K562 (cell line): ENCODE results near the gene IREB2. TPM values are rescaled to one million over a fixed set of nuclear protein-coding genes. Genes with fewer than 3 reads are reported as not detected.

Experiments
- DIDO1 ChIP-seq: fragments of 450-650 bp; IDR thresholded peaks from 2 replicates; pipeline ENCODE4 v1.6.1; 2016; ENCODE audit warnings: low read depth, missing biosample characterization, missing genetic modification characterization
- ELF1 ChIP-seq: fragments of 200-800 bp; sonication (Bioruptor generic); IDR thresholded peaks from 2 replicates; pipeline ENCODE4 v1.6.1; 2016; ENCODE audit warnings: missing genetic modification characterization, missing compliant biosample characterization
- HDAC1 ChIP-seq, 2 experiments: fragments of 450-650 bp; IDR thresholded peaks; 2 replicates each; pipeline ENCODE4 v1.6.1; 2016 to 2017; ENCODE audit warnings: inconsistent platforms in 1 of 2, mild to moderate bottlenecking in 1 of 2, moderate library complexity in 1 of 2
- JUNB ChIP-seq: fragments of 450-650 bp; formaldehyde crosslinking; conservative IDR thresholded peaks from 2 replicates; pipeline ENCODE4 v1.4.0; 2020; ENCODE audit warnings: mild to moderate bottlenecking
- NFIC ChIP-seq: fragments of 450-650 bp; IDR thresholded peaks from 2 replicates; pipeline ENCODE4 v1.6.1; 2017; ENCODE audit warnings: mild to moderate bottlenecking, inconsistent platforms
- SMAD4 ChIP-seq: fragments of 250-450 bp; sonication (Bioruptor Pico); conservative IDR thresholded peaks from 2 replicates; pipeline ENCODE4 v1.8.0; 2021; ENCODE audit warnings: inconsistent platforms, mild to moderate bottlenecking, moderate library complexity
- STAG1 ChIP-seq: sonication (generic); formaldehyde crosslinking; IDR thresholded peaks from 2 replicates; pipeline ENCODE4 v1.5.0; 2020; ENCODE audit warnings: missing genetic modification reagents, borderline replicate concordance
- SUPT5H ChIP-seq: fragments of 450-650 bp; IDR thresholded peaks from 2 replicates; pipeline ENCODE4 v1.6.1; 2016
- ZBTB8A ChIP-seq: fragments of 450-650 bp; IDR thresholded peaks from 2 replicates; pipeline ENCODE4 v1.6.1; 2018; ENCODE audit warnings: mild to moderate bottlenecking, moderate library complexity; ENCODE audit not compliant: partially characterized antibody
- ZNF3 ChIP-seq: fragments of 250-450 bp; sonication (Bioruptor Pico); IDR thresholded peaks from 2 replicates; pipeline ENCODE4 v1.5.0; 2021; ENCODE audit warnings: mild to moderate bottlenecking, moderate library complexity
- ZNF436 ChIP-seq: fragments of 250-450, 450-650 bp; sonication (Bioruptor Pico); formaldehyde crosslinking; IDR thresholded peaks from 2 replicates; pipeline ENCODE4 v1.7.0; 2020; ENCODE audit warnings: mild to moderate bottlenecking
- ZNF444 ChIP-seq: fragments of 250-450 bp; sonication (Bioruptor Pico); IDR thresholded peaks from 2 replicates; pipeline ENCODE4 v1.4.0; 2020; ENCODE audit warnings: mild to moderate bottlenecking, moderate library complexity
- ZNF561 ChIP-seq: fragments of 450-650 bp; formaldehyde crosslinking; conservative IDR thresholded peaks from 2 replicates; pipeline ENCODE4 v1.4.0; 2020; ENCODE audit warnings: mild to moderate bottlenecking, moderate library complexity
- ZNF668 ChIP-seq: fragments of 250-450 bp; sonication (Bioruptor Pico); IDR thresholded peaks from 2 replicates; pipeline ENCODE4 v1.8.0; 2022; ENCODE audit warnings: mild to moderate bottlenecking, inconsistent platforms
- ZNF778 ChIP-seq: fragments of 450-650 bp; formaldehyde crosslinking; IDR thresholded peaks from 2 replicates; pipeline ENCODE4 v1.4.0; 2020; ENCODE audit warnings: mild to moderate bottlenecking, moderate library complexity
- polyA plus RNA-seq, 8 experiments: library from polyadenylated mRNA; depleted of rRNA in 4 of 8; stranded (reverse) in 5 of 8; unstranded in 3 of 8; fragments of >200 nt; fragmentation: Nextera tagmentation in 2 of 8; fragmentation: Illumina TruSeq in 1 of 8; extraction: Ambion mirVana in 2 of 8; extraction: Trizol in 1 of 8; gene quantifications; 2 replicates each; pipeline versions ENCODE4 v1.2.1 to v1.2.3, GENCODE V29; 2011 to 2014; ENCODE audit warnings: inconsistent platforms in 1 of 8, missing spikeins in 1 of 8
- total RNA-seq, 7 experiments: library from RNA; depleted of rRNA in 6 of 7; stranded (reverse); fragments of >200 nt in 6 of 7; fragmentation: Illumina TruSeq in 2 of 7; extraction: Trizol in 2 of 7; gene quantifications; 2 replicates each; pipeline versions ENCODE4 v1.2.1 to v1.2.3, GENCODE V29; 2011 to 2021; ENCODE audit warnings: low replicate concordance in 1 of 7
- TF ChIP-seq, protein P1 (sequence below): sonication (generic); formaldehyde crosslinking; IDR thresholded peaks from 2 replicates; pipeline ENCODE4 v1.8.1; 2022; ENCODE audit warnings: missing genetic modification reagents
- TF ChIP-seq, protein P2 (sequence below): fragments of 200-800 bp; sonication (Bioruptor generic); IDR thresholded peaks from 2 replicates; pipeline ENCODE4 v1.6.1; 2017; ENCODE audit warnings: missing genetic modification characterization, missing compliant biosample characterization
- TF ChIP-seq, protein P3 (sequence below): fragments of 250-450 bp; sonication (Bioruptor Pico); IDR thresholded peaks from 2 replicates; pipeline ENCODE4 v1.4.0; 2020; ENCODE audit warnings: mild to moderate bottlenecking
- TF ChIP-seq, protein P4 (sequence below): fragments of 450-650 bp; formaldehyde crosslinking; IDR thresholded peaks from 2 replicates; pipeline ENCODE4 v1.4.0; 2020; ENCODE audit warnings: mild to moderate bottlenecking, moderate library complexity
- TF ChIP-seq, protein P5 (sequence below): fragments of 450-650 bp; IDR thresholded peaks from 2 replicates; pipeline ENCODE4 v1.6.1; 2016; ENCODE audit warnings: low read depth, mild to moderate bottlenecking, moderate library complexity
- TF ChIP-seq, protein P6 (sequence below), 2 experiments: fragments of 450-650 bp; conservative IDR thresholded peaks; 2 replicates each; pipeline ENCODE4 v1.6.1; 2017; ENCODE audit warnings: mild to moderate bottlenecking in 2 of 2, moderate library complexity in 2 of 2

The IREB2 gene
- total and polyA plus RNA-seq, 9 of the 15 experiments (the other 6 are each of a cell fraction or from before 2014, with no cell fraction given): 16.8 to 61.7 (median 34.0) TPM

DNA sequence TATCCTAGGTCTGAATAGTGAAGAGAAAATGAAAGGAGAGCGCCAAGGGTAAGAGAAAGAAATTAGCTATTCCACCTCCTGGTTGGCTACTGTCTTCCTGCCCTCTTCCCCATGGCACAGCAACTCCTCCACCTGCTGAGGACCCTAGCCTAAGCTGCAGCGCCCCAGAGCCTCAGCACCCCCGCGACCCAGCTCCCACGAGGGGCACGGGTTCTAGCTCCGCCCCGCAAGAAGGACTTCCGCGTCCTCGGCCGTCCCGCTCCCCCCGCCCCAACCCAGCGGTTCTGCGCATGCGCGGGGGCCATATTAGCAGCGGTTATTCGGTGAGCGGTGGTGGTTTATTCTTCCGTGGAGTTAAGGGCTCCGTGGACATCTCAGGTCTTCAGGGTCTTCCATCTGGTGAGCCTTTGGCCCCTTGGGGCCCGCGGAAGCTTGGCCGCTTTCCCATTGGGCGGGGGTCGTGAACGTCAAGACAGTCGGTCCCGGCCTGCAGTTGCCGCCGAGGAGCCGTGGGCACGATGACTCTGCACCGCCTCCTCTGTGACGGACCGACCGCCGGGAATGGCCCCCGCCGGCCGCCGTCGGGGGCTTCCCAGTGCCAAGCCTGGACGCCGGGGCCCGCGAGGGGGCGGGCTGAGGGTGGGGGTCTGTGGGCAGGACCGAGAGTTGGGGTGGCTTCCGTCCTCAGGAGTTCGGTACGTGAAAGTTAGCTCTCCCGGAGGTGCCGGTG lies 102.3 kb downstream of the IREB2 start, which contains the start of gene PSMA4 (continued):
- TF ChIP-seq HDAC1 (IDR thresholded peaks at IDR 0.05) (peak in 1 of 2 experiments; percentile 83; a peak in 2 of 4 replicates), SUPT5H (peak; percentile 97), JUNB (CRISPR knock-in tag) (no peak), ELF1 (tag) (peak; percentile 95), NFIC (peak; percentile 53; the same call in 1 of the 2 replicates), ZBTB8A (no peak), ZNF778 (CRISPR knock-in tag) (no peak), ZNF561 (no peak), SMAD4 (no peak), ZNF668 (CRISPR knock-in tag) (no peak), DIDO1 (0 out of 2 replicates have a peak, but pooled peaks have one; percentile 11), ZNF436 (CRISPR knock-in tag) (no peak), ZNF3 (CRISPR knock-in tag) (no peak), STAG1 (no peak), ZNF444 (no peak)
- TF ChIP-seq, protein P1, sequence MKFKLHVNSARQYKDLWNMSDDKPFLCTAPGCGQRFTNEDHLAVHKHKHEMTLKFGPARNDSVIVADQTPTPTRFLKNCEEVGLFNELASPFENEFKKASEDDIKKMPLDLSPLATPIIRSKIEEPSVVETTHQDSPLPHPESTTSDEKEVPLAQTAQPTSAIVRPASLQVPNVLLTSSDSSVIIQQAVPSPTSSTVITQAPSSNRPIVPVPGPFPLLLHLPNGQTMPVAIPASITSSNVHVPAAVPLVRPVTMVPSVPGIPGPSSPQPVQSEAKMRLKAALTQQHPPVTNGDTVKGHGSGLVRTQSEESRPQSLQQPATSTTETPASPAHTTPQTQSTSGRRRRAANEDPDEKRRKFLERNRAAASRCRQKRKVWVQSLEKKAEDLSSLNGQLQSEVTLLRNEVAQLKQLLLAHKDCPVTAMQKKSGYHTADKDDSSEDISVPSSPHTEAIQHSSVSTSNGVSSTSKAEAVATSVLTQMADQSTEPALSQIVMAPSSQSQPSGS (CRISPR knock-in tag): no peak
- TF ChIP-seq, protein P2, sequence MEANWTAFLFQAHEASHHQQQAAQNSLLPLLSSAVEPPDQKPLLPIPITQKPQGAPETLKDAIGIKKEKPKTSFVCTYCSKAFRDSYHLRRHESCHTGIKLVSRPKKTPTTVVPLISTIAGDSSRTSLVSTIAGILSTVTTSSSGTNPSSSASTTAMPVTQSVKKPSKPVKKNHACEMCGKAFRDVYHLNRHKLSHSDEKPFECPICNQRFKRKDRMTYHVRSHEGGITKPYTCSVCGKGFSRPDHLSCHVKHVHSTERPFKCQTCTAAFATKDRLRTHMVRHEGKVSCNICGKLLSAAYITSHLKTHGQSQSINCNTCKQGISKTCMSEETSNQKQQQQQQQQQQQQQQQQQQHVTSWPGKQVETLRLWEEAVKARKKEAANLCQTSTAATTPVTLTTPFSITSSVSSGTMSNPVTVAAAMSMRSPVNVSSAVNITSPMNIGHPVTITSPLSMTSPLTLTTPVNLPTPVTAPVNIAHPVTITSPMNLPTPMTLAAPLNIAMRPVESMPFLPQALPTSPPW (CRISPR knock-in tag): peak; percentile 99
- TF ChIP-seq, protein P3, sequence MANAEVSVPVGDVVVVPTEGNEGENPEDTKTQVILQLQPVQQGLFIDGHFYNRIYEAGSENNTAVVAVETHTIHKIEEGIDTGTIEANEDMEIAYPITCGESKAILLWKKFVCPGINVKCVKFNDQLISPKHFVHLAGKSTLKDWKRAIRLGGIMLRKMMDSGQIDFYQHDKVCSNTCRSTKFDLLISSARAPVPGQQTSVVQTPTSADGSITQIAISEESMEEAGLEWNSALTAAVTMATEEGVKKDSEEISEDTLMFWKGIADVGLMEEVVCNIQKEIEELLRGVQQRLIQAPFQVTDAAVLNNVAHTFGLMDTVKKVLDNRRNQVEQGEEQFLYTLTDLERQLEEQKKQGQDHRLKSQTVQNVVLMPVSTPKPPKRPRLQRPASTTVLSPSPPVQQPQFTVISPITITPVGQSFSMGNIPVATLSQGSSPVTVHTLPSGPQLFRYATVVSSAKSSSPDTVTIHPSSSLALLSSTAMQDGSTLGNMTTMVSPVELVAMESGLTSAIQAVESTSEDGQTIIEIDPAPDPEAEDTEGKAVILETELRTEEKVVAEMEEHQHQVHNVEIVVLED (CRISPR knock-in tag): no peak
- TF ChIP-seq, protein P4, sequence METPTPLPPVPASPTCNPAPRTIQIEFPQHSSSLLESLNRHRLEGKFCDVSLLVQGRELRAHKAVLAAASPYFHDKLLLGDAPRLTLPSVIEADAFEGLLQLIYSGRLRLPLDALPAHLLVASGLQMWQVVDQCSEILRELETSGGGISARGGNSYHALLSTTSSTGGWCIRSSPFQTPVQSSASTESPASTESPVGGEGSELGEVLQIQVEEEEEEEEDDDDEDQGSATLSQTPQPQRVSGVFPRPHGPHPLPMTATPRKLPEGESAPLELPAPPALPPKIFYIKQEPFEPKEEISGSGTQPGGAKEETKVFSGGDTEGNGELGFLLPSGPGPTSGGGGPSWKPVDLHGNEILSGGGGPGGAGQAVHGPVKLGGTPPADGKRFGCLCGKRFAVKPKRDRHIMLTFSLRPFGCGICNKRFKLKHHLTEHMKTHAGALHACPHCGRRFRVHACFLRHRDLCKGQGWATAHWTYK (CRISPR knock-in tag): no peak; the same call in 1 of the 2 replicates
- TF ChIP-seq, protein P5, sequence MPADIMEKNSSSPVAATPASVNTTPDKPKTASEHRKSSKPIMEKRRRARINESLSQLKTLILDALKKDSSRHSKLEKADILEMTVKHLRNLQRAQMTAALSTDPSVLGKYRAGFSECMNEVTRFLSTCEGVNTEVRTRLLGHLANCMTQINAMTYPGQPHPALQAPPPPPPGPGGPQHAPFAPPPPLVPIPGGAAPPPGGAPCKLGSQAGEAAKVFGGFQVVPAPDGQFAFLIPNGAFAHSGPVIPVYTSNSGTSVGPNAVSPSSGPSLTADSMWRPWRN: no peak
- TF ChIP-seq, protein P6, sequence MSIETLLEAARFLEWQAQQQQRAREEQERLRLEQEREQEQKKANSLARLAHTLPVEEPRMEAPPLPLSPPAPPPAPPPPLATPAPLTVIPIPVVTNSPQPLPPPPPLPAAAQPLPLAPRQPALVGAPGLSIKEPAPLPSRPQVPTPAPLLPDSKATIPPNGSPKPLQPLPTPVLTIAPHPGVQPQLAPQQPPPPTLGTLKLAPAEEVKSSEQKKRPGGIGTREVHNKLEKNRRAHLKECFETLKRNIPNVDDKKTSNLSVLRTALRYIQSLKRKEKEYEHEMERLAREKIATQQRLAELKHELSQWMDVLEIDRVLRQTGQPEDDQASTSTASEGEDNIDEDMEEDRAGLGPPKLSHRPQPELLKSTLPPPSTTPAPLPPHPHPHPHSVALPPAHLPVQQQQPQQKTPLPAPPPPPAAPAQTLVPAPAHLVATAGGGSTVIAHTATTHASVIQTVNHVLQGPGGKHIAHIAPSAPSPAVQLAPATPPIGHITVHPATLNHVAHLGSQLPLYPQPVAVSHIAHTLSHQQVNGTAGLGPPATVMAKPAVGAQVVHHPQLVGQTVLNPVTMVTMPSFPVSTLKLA (conservative IDR thresholded peaks at IDR 0.05): peak; percentile 52 to 69
